ENCODE measurements around the gene DNER.

The DNER gene

GRCh38 chr2:229586012-229586411 is 128.3 kb downstream of the DNER start:
- H2AK5ac ChIP-seq (ENCODE audit: low read length) = no peak overlapping the region
- H3K18ac ChIP-seq (ENCODE audit: low read length) = no peak overlapping the region
- no peak overlapping the region for H2BK5ac ChIP-seq (ENCODE audit: low read depth, low read length, poor library complexity)
- no peaks in the 10 kb centered on the region for H3K27me3 ChIP-seq (ENCODE audit: insufficient read depth, low read length)
- WGBS (ENCODE audit: extremely low coverage, insufficient coverage, insufficient read length) = no CpG with 5 or more reads among the region's 7 CpGs
- H2BK120ac ChIP-seq (ENCODE audit: insufficient read depth, low read length, poor library complexity) = no peak overlapping the region
- H3K4me2 ChIP-seq (ENCODE audit: low read length) = no peak overlapping the region
- no peak overlapping the region for H2BK12ac ChIP-seq (ENCODE audit: low read length)
- DNase-seq = peak in 1 of 2 donors; percentile 8
- no peak overlapping the region for H4K12ac ChIP-seq (ENCODE audit: low read depth, low read length)
- H3K9ac ChIP-seq (ENCODE audit: low read length) = no peak overlapping the region
- H3K79me1 ChIP-seq (ENCODE audit: low read length) = no peaks in the 10 kb centered on the region
- no peak overlapping the region for H3K23ac ChIP-seq (ENCODE audit: low read length)
- H3K36me3 ChIP-seq (ENCODE audit: control insufficient read depth in 1 of 2, insufficient read depth in 2 of 2, low read length in 2 of 2) = no peaks in the 10 kb centered on the region
- no peak overlapping the region for H3K4me3 ChIP-seq (ENCODE audit: low read depth, low read length)
- H4K91ac ChIP-seq (ENCODE audit: low read depth, low read length) = no peak overlapping the region
- peaks cover 0 to 5% of the 10 kb centered on the region in 2 experiments for H3K4me1 ChIP-seq (ENCODE audit: control insufficient read depth in 1 of 2, insufficient read depth in 2 of 2, low read length in 2 of 2)
- H3K27ac ChIP-seq (ENCODE audit: low read depth, low read length) = no peak overlapping the region
- no peak overlapping the region for H3K14ac ChIP-seq (ENCODE audit: low read length)
- H3K79me2 ChIP-seq (ENCODE audit: control insufficient read depth, insufficient read depth, low read length, poor library complexity) = no peaks in the 10 kb centered on the region
- no peaks in the 10 kb centered on the region for H3K9me3 ChIP-seq (ENCODE audit: insufficient read depth, low read depth, low read length)
- H4K8ac ChIP-seq (ENCODE audit: low read depth, low read length) = no peak overlapping the region
- no peak overlapping the region for H2AFZ ChIP-seq (ENCODE audit: insufficient read depth, low read length, poor library complexity)
- no peak overlapping the region for H3K4ac ChIP-seq (ENCODE audit: low read depth, low read length)

- H2BK5ac ChIP-seq (ENCODE audit: low read depth, low read length, poor library complexity) = no peak overlapping the region
- no peak overlapping the region for H2BK12ac ChIP-seq (ENCODE audit: low read length)
- no peaks in the 10 kb centered on the region for H3K79me2 ChIP-seq (ENCODE audit: control insufficient read depth, insufficient read depth, low read length, poor library complexity)
- no peaks in the 10 kb centered on the region for H3K36me3 ChIP-seq (ENCODE audit: control insufficient read depth in 1 of 2, insufficient read depth in 2 of 2, low read length in 2 of 2)
- no peak for DNase-seq
- no peak overlapping the region for H3K27ac ChIP-seq (ENCODE audit: low read depth, low read length)
- H3K79me1 ChIP-seq (ENCODE audit: low read length) = no peaks in the 10 kb centered on the region
- H3K23ac ChIP-seq (ENCODE audit: low read length) = no peak overlapping the region
- H4K12ac ChIP-seq (ENCODE audit: low read depth, low read length) = no peak overlapping the region
- WGBS (ENCODE audit: extremely low coverage, insufficient coverage, insufficient read length) = no CpG with 5 or more reads among the region's 7 CpGs
- H3K4ac ChIP-seq (ENCODE audit: low read depth, low read length) = no peak overlapping the region
- no peak overlapping the region for H2AK5ac ChIP-seq (ENCODE audit: low read length)
- H2BK120ac ChIP-seq (ENCODE audit: insufficient read depth, low read length, poor library complexity) = no peak overlapping the region
- no peak overlapping the region for H3K14ac ChIP-seq (ENCODE audit: low read length)
- no peak overlapping the region for H3K4me2 ChIP-seq (ENCODE audit: low read length)
- no peak overlapping the region for H2AFZ ChIP-seq (ENCODE audit: insufficient read depth, low read length, poor library complexity)
- H3K4me3 ChIP-seq (ENCODE audit: low read depth, low read length) = no peak overlapping the region
- H3K4me1 ChIP-seq (ENCODE audit: control insufficient read depth in 1 of 2, insufficient read depth in 2 of 2, low read length in 2 of 2) = peaks cover 0 to 3% of the 10 kb centered on the region in 2 experiments
- no peak overlapping the region for H4K91ac ChIP-seq (ENCODE audit: low read depth, low read length)
- H3K9ac ChIP-seq (ENCODE audit: low read length) = no peak overlapping the region
- no peak overlapping the region for H3K18ac ChIP-seq (ENCODE audit: low read length)
- no peaks in the 10 kb centered on the region for H3K9me3 ChIP-seq (ENCODE audit: insufficient read depth, low read depth, low read length)
- no peaks in the 10 kb centered on the region for H3K27me3 ChIP-seq (ENCODE audit: insufficient read depth, low read length)
- H4K8ac ChIP-seq (ENCODE audit: low read depth, low read length) = no peak overlapping the region
Measured at GRCh38 chr2:229582151-229582550, 132.2 kb downstream of the DNER start.

- Histone ChIP-seq H3K23ac (ENCODE audit: low read length) (no peak overlapping the region), H3K9ac (ENCODE audit: low read length) (no peak overlapping the region), H2BK120ac (ENCODE audit: insufficient read depth, low read length, poor library complexity) (no peak overlapping the region), H3K27me3 (ENCODE audit: insufficient read depth, low read length) (no peaks in the 10 kb centered on the region), H3K4me3 (ENCODE audit: low read depth, low read length) (no peak overlapping the region), H3K27ac (ENCODE audit: low read depth, low read length) (no peak overlapping the region), H2BK5ac (ENCODE audit: low read depth, low read length, poor library complexity) (no peak overlapping the region), H4K12ac (ENCODE audit: low read depth, low read length) (no peak overlapping the region), H3K18ac (ENCODE audit: low read length) (no peak overlapping the region), H4K8ac (ENCODE audit: low read depth, low read length) (no peak overlapping the region), H3K79me1 (ENCODE audit: low read length) (no peaks in the 10 kb centered on the region), H3K14ac (ENCODE audit: low read length) (no peak overlapping the region), H3K4me2 (ENCODE audit: low read length) (no peak overlapping the region), H2AK5ac (ENCODE audit: low read length) (no peak overlapping the region), H2BK12ac (ENCODE audit: low read length) (no peak overlapping the region), H3K4me1 (ENCODE audit: control insufficient read depth in 1 of 2, insufficient read depth in 2 of 2, low read length in 2 of 2) (no peaks in the 10 kb centered on the region), H3K9me3 (ENCODE audit: insufficient read depth, low read depth, low read length) (no peaks in the 10 kb centered on the region), H4K91ac (ENCODE audit: low read depth, low read length) (no peak overlapping the region), H3K79me2 (ENCODE audit: control insufficient read depth, insufficient read depth, low read length, poor library complexity) (no peaks in the 10 kb centered on the region), H2AFZ (ENCODE audit: insufficient read depth, low read length, poor library complexity) (no peak overlapping the region), H3K4ac (ENCODE audit: low read depth, low read length) (no peak overlapping the region), H3K36me3 (ENCODE audit: control insufficient read depth in 1 of 2, insufficient read depth in 2 of 2, low read length in 2 of 2) (no peaks in the 10 kb centered on the region)
- no CpG with 5 or more reads among the region's 8 CpGs for WGBS (ENCODE audit: extremely low coverage, insufficient coverage, insufficient read length)
- no peak for DNase-seq
Measured at GRCh38 chr2:229578052-229578846, 136.1 kb downstream of the DNER start.

- Histone ChIP-seq H3K27me3 (ENCODE audit: insufficient read depth, low read length) (no peaks in the 10 kb centered on the region), H4K12ac (ENCODE audit: low read depth, low read length) (no peak overlapping the region), H3K79me1 (ENCODE audit: low read length) (no peaks in the 10 kb centered on the region), H3K79me2 (ENCODE audit: control insufficient read depth, insufficient read depth, low read length, poor library complexity) (no peaks in the 10 kb centered on the region), H2BK120ac (ENCODE audit: insufficient read depth, low read length, poor library complexity) (no peak overlapping the region), H2AFZ (ENCODE audit: insufficient read depth, low read length, poor library complexity) (no peak overlapping the region), H3K4me1 (ENCODE audit: control insufficient read depth in 1 of 2, insufficient read depth in 2 of 2, low read length in 2 of 2) (no peaks in the 10 kb centered on the region), H3K4ac (ENCODE audit: low read depth, low read length) (no peak overlapping the region), H3K14ac (ENCODE audit: low read length) (no peak overlapping the region), H3K4me2 (ENCODE audit: low read length) (no peak overlapping the region), H4K8ac (ENCODE audit: low read depth, low read length) (no peak overlapping the region), H4K91ac (ENCODE audit: low read depth, low read length) (no peak overlapping the region), H3K4me3 (ENCODE audit: low read depth, low read length) (no peak overlapping the region), H3K27ac (ENCODE audit: low read depth, low read length) (no peak overlapping the region), H3K9ac (ENCODE audit: low read length) (no peak overlapping the region), H2AK5ac (ENCODE audit: low read length) (no peak overlapping the region), H3K23ac (ENCODE audit: low read length) (no peak overlapping the region), H2BK12ac (ENCODE audit: low read length) (no peak overlapping the region), H3K9me3 (ENCODE audit: insufficient read depth, low read depth, low read length) (no peaks in the 10 kb centered on the region), H3K36me3 (ENCODE audit: control insufficient read depth in 1 of 2, insufficient read depth in 2 of 2, low read length in 2 of 2) (no peaks in the 10 kb centered on the region), H3K18ac (ENCODE audit: low read length) (no peak overlapping the region), H2BK5ac (ENCODE audit: low read depth, low read length, poor library complexity) (no peak overlapping the region)
- WGBS (ENCODE audit: extremely low coverage, insufficient coverage, insufficient read length) = no CpG with 5 or more reads among the region's 4 CpGs
- DNase-seq = no peak
Measured at GRCh38 chr2:229575569-229576315, 138.6 kb downstream of the DNER start.

Data from trophoblast cell (in vitro differentiated cells and primary cell).